Right kidney (tissue), 9 donors: Measurements from ENCODE around the gene PACS1.
A peak's percentile ranks its signal among the peaks of the same experiment; 100 is the strongest.
"Not testable (repeated sequence)": the region's sequence is repeated elsewhere in the genome, so short reads cannot be mapped to it uniquely, and the experiment has no call there.

Source experiments
- DNase-seq: peaks from one replicate; pipeline ENCODE4 v3.0.0-alpha.2; 2016
- long read RNA-seq, 8 donors: transcript quantifications; one replicate each; lab custom pipeline, GENCODE V29; 2026

The PACS1 gene
- long read RNA-seq, donor 1, full-length matches to known transcripts: 7 of 7 reads
- long read RNA-seq, donor 1, partial matches to known transcripts: 0 of 7 reads
- long read RNA-seq, donor 1, other reads (novel, unspliced or antisense): 0 of 7 reads
- long read RNA-seq, donor 2, full-length matches to known transcripts: 6 of 11 reads
- long read RNA-seq, donor 2, partial matches to known transcripts: 5 of 11 reads
- long read RNA-seq, donor 2, other reads (novel, unspliced or antisense): 0 of 11 reads
- long read RNA-seq, donor 3, partial matches to known transcripts: 0 of 4 reads
- long read RNA-seq, donor 3, other reads (novel, unspliced or antisense): 0 of 4 reads
- long read RNA-seq, donor 4, full-length matches to known transcripts: 7 of 14 reads
- long read RNA-seq, donor 4, partial matches to known transcripts: 7 of 14 reads
- long read RNA-seq, donor 4, other reads (novel, unspliced or antisense): 0 of 14 reads
- long read RNA-seq, donor 5, full-length matches to known transcripts: 6 of 13 reads
- long read RNA-seq, donor 5, partial matches to known transcripts: 7 of 13 reads
- long read RNA-seq, donor 5, other reads (novel, unspliced or antisense): 0 of 13 reads
- long read RNA-seq, donor 6, partial matches to known transcripts: 0 of 5 reads
- long read RNA-seq, donor 6, other reads (novel, unspliced or antisense): 0 of 5 reads
- long read RNA-seq, donor 7, full-length matches to known transcripts: 6 of 24 reads
- long read RNA-seq, donor 7, partial matches to known transcripts: 18 of 24 reads
- long read RNA-seq, donor 7, other reads (novel, unspliced or antisense): 0 of 24 reads
- long read RNA-seq, donor 8, full-length matches to known transcripts: 7 of 33 reads
- long read RNA-seq, donor 8, partial matches to known transcripts: 26 of 33 reads
- long read RNA-seq, donor 8, other reads (novel, unspliced or antisense): 0 of 33 reads

GRCh38 chr11:66069715-66070603 is at the start of gene PACS1:
Gene PACS1, plus strand, starts transcription at chr11:66070272. Its CDS starts 215 bp downstream, at chr11:66070487.
- DNase-seq: peak; percentile 75

GRCh38 chr11:66020618-66021357 is 49.3 kb upstream of the PACS1 start:
- DNase-seq: no peak

- DNase-seq: peak; percentile 78
These were observed 47.5 kb upstream of the PACS1 start for GRCh38 chr11:66022401-66023185.

GRCh38 chr11:66023186-66023440 is 47.0 kb upstream of the PACS1 start:
- not testable (repeated sequence) for DNase-seq

- DNase-seq: no peak
These were observed 44.0 kb upstream of the PACS1 start, which contains the start of gene CATSPER1 for GRCh38 chr11:66026017-66026529. Gene CATSPER1, minus strand, starts transcription at chr11:66026479. Its CDS starts 100 bp downstream, at chr11:66026379.

GRCh38 chr11:66032957-66033735 is 36.9 kb upstream of the PACS1 start:
- DNase-seq: no peak

- DNase-seq: no peak
These were observed 34.3 kb upstream of the PACS1 start for GRCh38 chr11:66035653-66036333.

- DNase-seq: no peak
These were observed 33.8 kb upstream of the PACS1 start for GRCh38 chr11:66036334-66036710.

GRCh38 chr11:66037327-66037726 is 32.7 kb upstream of the PACS1 start:
- no peak for DNase-seq

GRCh38 chr11:66039765-66040164 is 30.3 kb upstream of the PACS1 start:
- DNase-seq: no peak

GRCh38 chr11:66042227-66042995 is 27.7 kb upstream of the PACS1 start:
- DNase-seq: no peak

GRCh38 chr11:66042996-66043906 is 26.8 kb upstream of the PACS1 start:
- DNase-seq: no peak

- DNase-seq: no peak
These were observed 25.3 kb upstream of the PACS1 start for GRCh38 chr11:66044757-66045156.

GRCh38 chr11:66045177-66045639 is 24.9 kb upstream of the PACS1 start:
- peak; percentile 67 for DNase-seq

- DNase-seq: no peak
These were observed 23.2 kb upstream of the PACS1 start for GRCh38 chr11:66046901-66047300.

- peak; percentile 33 for DNase-seq
These were observed 22.3 kb upstream of the PACS1 start for GRCh38 chr11:66047541-66048365.
